T-helper 2 cell treated with Interferon-gamma antibody and Interleukin-4, amounts not matched to agents 5 μg/mL and 100 μg/mL, for 36 hours (primary cell): Measurements from ENCODE around the gene BEST1.

Experiments
- DNase-seq: peaks from one replicate; pipeline ENCODE4 v3.0.0; 2021; ENCODE audit warnings: low spot score
- H3K27ac Mint-ChIP-seq: one replicate; pipeline ENCODE4 v1.8.0; 2021; ENCODE audit warnings: mild to moderate bottlenecking, mixed read lengths
- H3K27me3 Mint-ChIP-seq: one replicate; pipeline ENCODE4 v1.8.0; 2021; ENCODE audit warnings: low read depth, mixed read lengths
- H3K36me3 Mint-ChIP-seq: one replicate; pipeline ENCODE4 v1.8.0; 2021; ENCODE audit warnings: low read depth, mixed read lengths
- H3K4me1 Mint-ChIP-seq: one replicate; pipeline ENCODE4 v1.8.0; 2021; ENCODE audit warnings: low read depth, mixed read lengths
- H3K4me3 Mint-ChIP-seq: one replicate; pipeline ENCODE4 v1.8.0; 2022; ENCODE audit warnings: mild to moderate bottlenecking, moderate library complexity, mixed read lengths
- H3K9me3 Mint-ChIP-seq: one replicate; pipeline ENCODE4 v1.8.0; 2021; ENCODE audit warnings: mixed read lengths

BEST1 gene

GRCh38 chr11:62012451-62012831, 62.3 kb downstream of the BEST1 start:
- DNase-seq = no peak
- H3K36me3 Mint-ChIP-seq = no peaks in the 10 kb centered on the region
- no peaks in the 10 kb centered on the region for H3K27me3 Mint-ChIP-seq

GRCh38 chr11:62012832-62013461, 62.8 kb downstream of the BEST1 start:
- H3K9me3 Mint-ChIP-seq = no peaks in the 10 kb centered on the region
- no peak for DNase-seq
- H3K27ac Mint-ChIP-seq = no peak overlapping the region
- no peak overlapping the region for H3K4me3 Mint-ChIP-seq
- H3K36me3 Mint-ChIP-seq = no peaks in the 10 kb centered on the region
- H3K27me3 Mint-ChIP-seq = no peaks in the 10 kb centered on the region
- H3K4me1 Mint-ChIP-seq = peaks cover 2% of the 10 kb centered on the region

More at GRCh38 chr11:62012451-62012831, 62.3 kb downstream of the BEST1 start:
- Mint-ChIP-seq H3K4me3 (no peak overlapping the region), H3K4me1 (peaks cover 2% of the 10 kb centered on the region), H3K9me3 (no peaks in the 10 kb centered on the region), H3K27ac (no peak overlapping the region)
